ENCODE results near the gene EHBP1.

Gene EHBP1

GRCh38 chr2:63035169-63035568 is 329.7 kb downstream of the EHBP1 start:
- DNase-seq, result no peak

- DNase-seq, result no peak
Observed at GRCh38 chr2:63035660-63036059, 330.1 kb downstream of the EHBP1 start.

- DNase-seq, result no peak
Observed at GRCh38 chr2:63038034-63038433, 332.5 kb downstream of the EHBP1 start.

- DNase-seq, result no peak
Observed at GRCh38 chr2:63040586-63040985, 335.1 kb downstream of the EHBP1 start.

- DNase-seq, result no peak
Observed at GRCh38 chr2:63041592-63041991, 336.1 kb downstream of the EHBP1 start.

GRCh38 chr2:63044362-63045327 is 339.1 kb downstream of the EHBP1 start:
- no peak for DNase-seq

- no peak for DNase-seq
Observed at GRCh38 chr2:63046552-63046951, 341.0 kb downstream of the EHBP1 start.

GRCh38 chr2:63046961-63047320 is 341.4 kb downstream of the EHBP1 start:
- no peak for DNase-seq

- DNase-seq, result no peak
Observed at GRCh38 chr2:63047321-63048279, 342.1 kb downstream of the EHBP1 start.

- no peak for DNase-seq
Observed at GRCh38 chr2:63048367-63049171, 343.1 kb downstream of the EHBP1 start.

GRCh38 chr2:63049211-63049969 is 343.9 kb downstream of the EHBP1 start:
- DNase-seq, result no peak

- DNase-seq, result no peak
Observed at GRCh38 chr2:63049970-63050333, 344.4 kb downstream of the EHBP1 start.

- peak; percentile 65 for DNase-seq
Observed at GRCh38 chr2:63050334-63051041, 345.0 kb downstream of the EHBP1 start, which contains the start of gene OTX1. Gene OTX1 (plus strand): TSS chr2:63050830. CDS start chr2:63052991, 2,161 bp downstream.

GRCh38 chr2:63051042-63051794 is 345.7 kb downstream of the EHBP1 start:
- no peak for DNase-seq

- DNase-seq, result no peak
Observed at GRCh38 chr2:63051795-63052333, 346.4 kb downstream of the EHBP1 start.

GRCh38 chr2:63052411-63053080 is 347.0 kb downstream of the EHBP1 start:
- no peak for DNase-seq

GRCh38 chr2:63053081-63053888 is 347.8 kb downstream of the EHBP1 start:
- DNase-seq, result no peak

GRCh38 chr2:63053889-63054602 is 348.5 kb downstream of the EHBP1 start:
- no peak for DNase-seq
